Lower lobe of right lung (tissue), 2 donors: ENCODE data around the gene ZNF431. TPM values are rescaled to one million over a fixed set of nuclear protein-coding genes. Genes with fewer than 3 reads are reported as not detected.
"Not testable (repeated sequence)": the region's sequence is repeated elsewhere in the genome, so short reads cannot be mapped to it uniquely, and the experiment has no call there.

Experiments used
- ATAC-seq, 2 donors: fragments of 200-7000 bp; cut with Tn5 transposase; one replicate each; pipeline ENCODE4 v1.9.1; 2020 to 2022; ENCODE audit warnings: mild to moderate bottlenecking in 2 of 2, moderate library complexity in 2 of 2
- DNase-seq: peaks from one replicate; pipeline ENCODE4 v3.0.0-alpha.2; 2020
- H3K27ac ChIP-seq: fragments of 200-600 bp; one replicate; pipeline ENCODE4 v1.8.0; 2022
- H3K27me3 ChIP-seq: fragments of 200-600 bp; one replicate; pipeline ENCODE4 v1.8.0; 2022; ENCODE audit warnings: low read depth
- H3K36me3 ChIP-seq: fragments of 200-600 bp; one replicate; pipeline ENCODE4 v1.8.0; 2022; ENCODE audit warnings: mild to moderate bottlenecking
- H3K4me1 ChIP-seq: fragments of 200-600 bp; one replicate; pipeline ENCODE4 v1.8.0; 2022
- H3K4me3 ChIP-seq: fragments of 200-600 bp; one replicate; pipeline ENCODE4 v1.8.0; 2022; ENCODE audit warnings: mild to moderate bottlenecking
- H3K9me3 ChIP-seq: fragments of 200-600 bp; one replicate; pipeline ENCODE4 v1.8.0; 2022
- CTCF ChIP-seq: fragments of 200-600 bp; IDR thresholded peaks from one replicate; pipeline ENCODE4 v1.8.0; 2022; ENCODE audit warnings: antibody characterized with exemption, mild to moderate bottlenecking
- intact Hi-C: fragments of 100-400 bp; cut with DNase I; formaldehyde crosslinking; loops from one replicate; pipeline ENCODE4 v1.11.0; 2022
- total RNA-seq: library from RNA; stranded (reverse); fragmentation: NEBNext Ultra II Directional; extraction: Animal tissue kit (Norgen Biotek cat#: 25700); gene quantifications from one replicate; pipeline ENCODE4 v1.2.1, GENCODE V29; 2021
- donor health status: DM: no; HTN: yes; CAD: no; lungs with severe emphysema.

ZNF431 gene
- total RNA-seq, 1 donor from 2014 or later: 30.5 TPM

- Histone ChIP-seq H3K4me1 (no peaks in the 10 kb centered on the region), H3K36me3 (no peaks in the 10 kb centered on the region), H3K9me3 (no peaks in the 10 kb centered on the region), H3K4me3 (no peak overlapping the region), H3K27me3 (no peaks in the 10 kb centered on the region), H3K27ac (no peak overlapping the region)
- DNase-seq (no peak), ATAC-seq (no peak)
- no peak for TF ChIP-seq CTCF
- intact Hi-C loops: no loop called here
These were observed 6.9 kb upstream of the ZNF431 start for GRCh38 chr19:21134934-21135366.

- no peak overlapping the region for H3K4me3 ChIP-seq
- H3K36me3 ChIP-seq: no peaks in the 10 kb centered on the region
- no peak for TF ChIP-seq CTCF
- H3K27me3 ChIP-seq: no peaks in the 10 kb centered on the region
- intact Hi-C loops: no loop called here
- no peaks in the 10 kb centered on the region for H3K9me3 ChIP-seq
- H3K27ac ChIP-seq: no peak overlapping the region
- DNase-seq (no peak), ATAC-seq (no peak)
- no peaks in the 10 kb centered on the region for H3K4me1 ChIP-seq
These were observed 6.4 kb upstream of the ZNF431 start for GRCh38 chr19:21135433-21135832.

GRCh38 chr19:21138130-21138529 is 3.7 kb upstream of the ZNF431 start:
- ATAC-seq: no peak
- H3K4me3 ChIP-seq: no peak overlapping the region
- H3K27ac ChIP-seq: no peak overlapping the region
- no peak for DNase-seq
- H3K36me3 ChIP-seq: no peaks in the 10 kb centered on the region
- TF ChIP-seq CTCF: no peak
- H3K4me1 ChIP-seq: peaks cover 12% of the 10 kb centered on the region
- intact Hi-C loops: no loop called here
- no peaks in the 10 kb centered on the region for H3K27me3 ChIP-seq
- H3K9me3 ChIP-seq: no peaks in the 10 kb centered on the region

- ATAC-seq, DNase-seq, H3K9me3 ChIP-seq, H3K27me3 ChIP-seq, intact Hi-C loops, H3K4me3 ChIP-seq, H3K27ac ChIP-seq: not testable (repeated sequence)
- H3K4me1 ChIP-seq: peaks cover 14% of the 10 kb centered on the region
- peaks cover 20% of the 10 kb centered on the region for H3K36me3 ChIP-seq
These were observed 834 bp upstream of the ZNF431 start for GRCh38 chr19:21141006-21141405.

GRCh38 chr19:21143428-21143827 is 1.6 kb downstream of the ZNF431 start:
- no peak overlapping the region for H3K4me3 ChIP-seq
- H3K27me3 ChIP-seq: no peaks in the 10 kb centered on the region
- DNase-seq (no peak), ATAC-seq (no peak)
- intact Hi-C loops: no loop called here
- H3K36me3 ChIP-seq: peaks cover 37% of the 10 kb centered on the region
- peaks cover 15% of the 10 kb centered on the region for H3K4me1 ChIP-seq
- TF ChIP-seq CTCF: no peak
- no peak overlapping the region for H3K27ac ChIP-seq
- H3K9me3 ChIP-seq: no peaks in the 10 kb centered on the region

GRCh38 chr19:21143854-21144253 is 2.0 kb downstream of the ZNF431 start:
- no peak overlapping the region for H3K4me3 ChIP-seq
- no peaks in the 10 kb centered on the region for H3K27me3 ChIP-seq
- TF ChIP-seq CTCF: no peak
- ATAC-seq (peak; percentile 14 to 22), DNase-seq (no peak)
- no peak overlapping the region for H3K27ac ChIP-seq
- H3K4me1 ChIP-seq: peaks cover 15% of the 10 kb centered on the region
- peaks cover 37% of the 10 kb centered on the region for H3K36me3 ChIP-seq
- no peaks in the 10 kb centered on the region for H3K9me3 ChIP-seq
- intact Hi-C loops: no loop called here
